IMR-90 (cell line): Measurements from ENCODE around the gene PIR.

ENCODE experiments used
- CEBPB ChIP-seq: IDR thresholded peaks from 2 replicates; pipeline ENCODE4 v1.6.1; 2012; ENCODE audit warnings: low read depth, low read length, improper control_type of control experiment
- CHD1 ChIP-seq: IDR thresholded peaks from 2 replicates; pipeline ENCODE4 v1.6.1; 2012; ENCODE audit warnings: low read depth, low read length, improper control_type of control experiment
- MXI1 ChIP-seq: IDR thresholded peaks from 2 replicates; pipeline ENCODE4 v1.6.1; 2012; ENCODE audit warnings: low read depth, mild to moderate bottlenecking, low read length, moderate library complexity, borderline replicate concordance
- POLR2A ChIP-seq: IDR thresholded peaks from 2 replicates; pipeline ENCODE4 v1.6.1; 2012; ENCODE audit warnings: mild to moderate bottlenecking, low read depth, low read length
- RAD21 ChIP-seq: IDR thresholded peaks from 2 replicates; pipeline ENCODE4 v1.6.1; 2012; ENCODE audit warnings: low read length, improper control_type of control experiment
- SMC3 ChIP-seq: fragments of 150-350 bp; IDR thresholded peaks from 2 replicates; pipeline ENCODE4 v1.6.1; 2016; ENCODE audit warnings: low read depth, mild to moderate bottlenecking, antibody characterized with exemption, low read length, moderate library complexity
- TF ChIP-seq, protein P1 (sequence below): conservative IDR thresholded peaks from 2 replicates; pipeline ENCODE4 v1.5.1; 2012; ENCODE audit warnings: mild to moderate bottlenecking, low read depth, low read length, improper control_type of control experiment
- TF ChIP-seq, protein P2 (sequence below): fragments of 150-350 bp; IDR thresholded peaks from 2 replicates; pipeline ENCODE4 v1.6.1; 2017; ENCODE audit warnings: mild to moderate bottlenecking, antibody characterized with exemption, low read length, low read depth

DNA sequence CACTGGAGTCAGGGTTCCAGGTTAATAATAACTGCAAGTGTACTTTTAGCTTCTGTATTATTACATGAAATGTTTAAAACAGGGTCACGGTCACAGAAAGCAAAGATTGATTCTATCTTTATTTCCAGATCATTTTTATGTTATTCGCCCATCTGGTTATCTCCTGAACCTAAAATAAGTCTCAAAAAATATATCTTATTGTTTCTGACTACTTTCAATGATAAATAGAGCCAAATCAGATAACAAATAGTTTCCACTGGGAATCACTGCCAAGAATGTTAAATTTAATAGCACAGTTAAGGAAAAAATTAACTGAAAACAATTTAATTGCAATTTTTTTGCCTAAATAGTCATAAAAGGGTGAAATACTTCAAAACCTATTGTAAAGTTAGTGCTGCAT lies 91.8 kb downstream of the PIR start:
- TF ChIP-seq, protein P1, sequence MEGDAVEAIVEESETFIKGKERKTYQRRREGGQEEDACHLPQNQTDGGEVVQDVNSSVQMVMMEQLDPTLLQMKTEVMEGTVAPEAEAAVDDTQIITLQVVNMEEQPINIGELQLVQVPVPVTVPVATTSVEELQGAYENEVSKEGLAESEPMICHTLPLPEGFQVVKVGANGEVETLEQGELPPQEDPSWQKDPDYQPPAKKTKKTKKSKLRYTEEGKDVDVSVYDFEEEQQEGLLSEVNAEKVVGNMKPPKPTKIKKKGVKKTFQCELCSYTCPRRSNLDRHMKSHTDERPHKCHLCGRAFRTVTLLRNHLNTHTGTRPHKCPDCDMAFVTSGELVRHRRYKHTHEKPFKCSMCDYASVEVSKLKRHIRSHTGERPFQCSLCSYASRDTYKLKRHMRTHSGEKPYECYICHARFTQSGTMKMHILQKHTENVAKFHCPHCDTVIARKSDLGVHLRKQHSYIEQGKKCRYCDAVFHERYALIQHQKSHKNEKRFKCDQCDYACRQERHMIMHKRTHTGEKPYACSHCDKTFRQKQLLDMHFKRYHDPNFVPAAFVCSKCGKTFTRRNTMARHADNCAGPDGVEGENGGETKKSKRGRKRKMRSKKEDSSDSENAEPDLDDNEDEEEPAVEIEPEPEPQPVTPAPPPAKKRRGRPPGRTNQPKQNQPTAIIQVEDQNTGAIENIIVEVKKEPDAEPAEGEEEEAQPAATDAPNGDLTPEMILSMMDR = no peak
- TF ChIP-seq, protein P2, sequence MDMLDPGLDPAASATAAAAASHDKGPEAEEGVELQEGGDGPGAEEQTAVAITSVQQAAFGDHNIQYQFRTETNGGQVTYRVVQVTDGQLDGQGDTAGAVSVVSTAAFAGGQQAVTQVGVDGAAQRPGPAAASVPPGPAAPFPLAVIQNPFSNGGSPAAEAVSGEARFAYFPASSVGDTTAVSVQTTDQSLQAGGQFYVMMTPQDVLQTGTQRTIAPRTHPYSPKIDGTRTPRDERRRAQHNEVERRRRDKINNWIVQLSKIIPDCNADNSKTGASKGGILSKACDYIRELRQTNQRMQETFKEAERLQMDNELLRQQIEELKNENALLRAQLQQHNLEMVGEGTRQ = no peak
- TF ChIP-seq POLR2A = no peak
- TF ChIP-seq RAD21 = no peak
- no peak for TF ChIP-seq SMC3
- TF ChIP-seq MXI1 = no peak
- TF ChIP-seq CEBPB = no peak
- no peak for TF ChIP-seq CHD1
